ENCODE data around the gene ADAR.

Gene ADAR

DNA sequence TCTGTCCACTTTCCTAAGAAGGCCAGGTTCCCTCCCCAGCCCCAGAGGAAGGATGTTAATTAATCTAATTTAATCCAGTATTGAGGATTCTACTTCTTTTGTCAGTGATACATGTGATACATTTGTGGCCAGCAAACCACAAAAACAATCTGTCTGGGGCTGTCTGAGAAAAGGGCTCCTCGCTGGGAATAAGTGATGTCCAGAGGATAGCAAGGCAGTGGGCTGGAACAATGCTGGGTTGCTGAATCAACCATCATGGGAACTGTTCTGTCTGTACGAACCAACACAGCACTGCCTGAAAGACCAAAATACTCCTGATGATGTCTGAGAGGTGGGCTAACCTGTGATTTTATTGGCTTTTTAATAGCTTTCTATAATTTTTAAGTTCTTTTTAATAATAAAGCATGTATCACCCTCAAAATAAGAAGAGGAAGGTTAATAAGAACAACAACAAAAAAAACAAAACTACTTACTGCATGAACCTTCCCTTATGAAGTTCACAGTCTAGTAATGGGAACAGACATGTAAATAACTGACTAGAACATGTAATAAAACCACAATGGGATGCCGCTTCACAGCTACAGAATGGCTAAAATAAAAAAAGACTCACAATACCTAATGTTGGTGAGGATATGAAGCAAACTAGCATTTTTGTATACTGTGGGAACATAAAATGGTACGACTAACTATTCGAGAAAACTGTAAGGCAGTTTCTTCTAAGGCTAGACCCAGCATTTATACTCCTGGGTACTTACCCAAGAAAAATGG is 11.4 kb upstream of the ADAR start:
- no peak for DNase-seq

GRCh38 chr1:154616659-154617345 is 8.8 kb upstream of the ADAR start:
- DNase-seq, result no peak

- no peak for DNase-seq
Observed at GRCh38 chr1:154615411-154615810, 7.4 kb upstream of the ADAR start.

DNA sequence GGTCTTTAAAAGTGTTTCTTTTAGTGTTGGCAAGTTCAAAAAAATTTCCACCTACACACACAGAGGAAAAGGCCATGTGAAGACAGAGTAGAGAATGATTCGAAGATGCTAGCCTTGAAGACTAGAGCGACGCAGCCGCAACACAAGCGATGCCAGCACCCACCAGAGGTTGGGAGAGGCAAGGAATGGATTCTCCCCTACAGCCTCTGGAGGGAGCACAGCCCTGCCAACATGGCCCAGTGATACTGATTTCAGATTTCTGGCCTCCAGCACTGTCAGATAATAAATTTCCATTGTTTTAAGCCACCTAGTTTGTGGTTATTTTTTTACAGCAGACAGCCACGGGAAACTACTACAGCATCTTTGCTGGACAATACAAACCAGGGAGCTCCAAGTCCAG is 6.9 kb upstream of the ADAR start:
- peak in 1 of 56 donors; percentile 13 for DNase-seq

DNA sequence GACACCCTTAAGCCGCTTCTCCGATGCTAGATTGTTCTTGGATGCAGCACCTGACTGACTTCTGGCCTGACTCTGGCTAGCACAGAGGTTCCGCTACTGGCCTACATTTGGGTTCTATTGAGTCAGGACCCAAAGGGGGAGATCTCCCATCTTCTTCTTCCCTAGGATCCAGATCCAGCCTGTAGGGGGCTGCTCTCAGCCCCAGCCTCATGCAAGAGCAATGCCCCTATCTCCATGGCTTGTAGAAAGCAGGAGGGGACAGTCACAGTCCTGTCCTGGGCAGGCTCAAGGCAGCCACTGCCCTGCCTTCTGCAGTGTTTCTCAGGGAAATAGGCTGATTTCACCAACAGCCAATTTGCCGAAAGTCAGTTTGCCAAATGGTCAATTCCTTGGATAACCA is 6.3 kb upstream of the ADAR start:
- no peak for DNase-seq

DNA sequence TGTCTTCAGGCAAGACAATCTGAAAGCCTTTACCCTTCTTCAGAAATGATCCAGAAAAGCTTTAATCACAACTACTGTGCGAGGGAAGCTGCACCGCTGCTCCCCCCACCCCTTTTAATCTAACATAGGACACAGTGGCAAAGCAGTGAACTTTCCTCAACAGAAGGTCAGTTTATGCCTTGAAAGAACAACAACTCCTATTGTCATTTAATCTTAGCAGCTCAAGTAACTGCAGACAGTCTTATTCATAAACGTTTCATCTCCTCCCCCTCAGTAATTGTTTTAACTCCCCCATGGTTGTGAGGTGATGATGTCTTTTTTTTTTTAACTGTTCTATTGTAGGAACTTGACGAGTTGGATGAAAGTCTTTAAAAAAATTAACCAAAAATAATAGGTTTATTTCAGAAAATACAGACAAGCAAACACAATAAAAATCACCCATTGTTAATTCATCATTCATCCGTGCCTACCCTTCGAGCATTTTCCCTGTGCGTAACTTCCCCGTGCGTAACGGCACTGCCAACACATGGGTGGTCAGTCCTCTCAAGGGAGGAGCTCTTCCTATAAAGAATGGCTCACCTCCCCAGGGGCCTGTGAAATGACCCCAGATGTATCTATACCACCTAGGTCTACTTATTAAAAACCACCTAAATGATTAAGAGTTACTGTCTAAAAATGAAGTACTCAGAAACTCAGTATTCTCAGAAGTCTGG is 3.3 kb upstream of the ADAR start:
- DNase-seq, result peak in 12 of 56 donors; percentile 2 to 50 (median 13)

DNA sequence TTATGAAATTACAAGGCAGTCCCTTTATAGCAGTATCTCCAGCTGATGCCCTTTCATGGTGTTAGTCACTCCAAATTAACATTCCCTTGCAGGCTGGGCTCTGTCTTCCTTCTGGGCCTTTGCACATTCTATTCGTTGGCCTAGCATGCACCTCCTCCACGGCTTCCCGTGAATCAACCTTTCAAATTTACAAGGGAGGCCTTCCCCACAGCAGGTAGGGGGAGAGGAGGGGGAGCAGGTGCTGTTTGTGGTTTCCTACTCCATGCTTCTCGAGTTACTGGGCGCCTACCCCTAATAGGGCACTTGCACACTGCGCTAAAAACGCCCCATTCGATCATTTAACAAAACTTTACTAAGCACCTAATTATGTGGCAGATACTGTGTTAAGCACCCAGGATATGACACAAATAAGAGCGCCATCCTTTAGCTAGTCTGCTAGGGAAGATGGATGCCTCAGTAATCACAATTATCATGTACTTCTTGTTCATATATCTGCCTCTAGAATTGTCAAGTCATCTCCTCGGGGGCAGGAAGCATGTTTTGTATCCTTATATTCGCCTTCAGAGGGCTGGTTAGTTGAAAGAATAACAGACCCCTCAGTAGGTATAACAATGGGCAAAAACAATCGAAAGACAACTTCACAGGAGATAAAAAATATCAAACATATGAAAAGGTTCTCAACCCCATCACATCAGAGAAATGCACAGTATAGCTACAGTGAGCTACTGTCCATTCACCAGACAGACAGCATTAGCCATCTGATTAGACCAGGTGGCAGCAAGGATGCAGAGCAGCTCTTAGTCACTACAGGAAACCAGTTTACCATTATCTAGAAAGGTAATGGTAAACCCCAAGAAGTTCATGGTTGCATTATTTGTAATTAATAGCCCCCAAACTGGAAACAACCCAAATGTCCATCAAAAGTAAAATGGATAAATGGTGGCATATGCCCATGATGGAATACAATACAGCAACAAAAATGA is 1.7 kb upstream of the ADAR start:
- DNase-seq, result no peak

DNA sequence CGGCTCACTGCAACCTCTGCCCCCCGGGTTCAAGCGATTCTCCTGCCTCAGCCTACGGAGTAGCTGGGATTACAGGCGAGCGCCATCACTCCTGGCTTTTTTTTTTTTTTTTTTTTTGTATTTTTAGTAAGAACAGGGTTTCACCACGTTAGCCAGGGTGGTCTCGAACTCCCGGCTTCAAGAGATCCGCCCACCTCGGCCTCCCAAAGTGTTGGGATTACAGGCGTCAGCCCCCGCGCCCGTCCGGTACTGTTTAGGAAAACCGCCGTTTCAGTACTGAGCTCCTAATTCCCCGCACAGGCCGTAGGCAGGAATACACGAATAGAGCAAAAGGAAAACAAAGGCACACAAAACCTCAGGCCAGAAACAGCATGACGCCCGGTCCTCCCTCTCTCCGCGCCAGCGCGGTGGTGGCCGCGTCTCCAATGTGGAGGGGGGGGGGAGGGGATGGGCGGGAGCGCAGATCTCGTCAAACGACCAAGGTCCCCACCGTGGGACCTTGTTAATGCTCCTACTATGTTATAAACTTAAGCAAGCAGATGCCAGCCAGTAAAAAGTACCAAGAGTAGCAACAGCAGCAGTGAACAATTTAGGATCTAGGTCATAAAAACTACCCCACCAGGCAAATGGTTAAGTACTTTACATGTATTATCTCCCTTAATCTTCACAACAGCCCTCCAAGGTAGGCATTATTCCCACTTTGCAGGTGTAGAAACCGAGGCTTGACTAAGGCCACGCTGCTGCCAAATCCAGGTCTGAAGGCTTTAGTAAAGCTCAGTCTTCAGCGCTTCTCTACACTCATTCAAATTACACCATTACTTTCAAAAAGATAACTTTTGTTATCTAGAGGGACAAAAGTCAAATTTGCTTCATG is 648 bp upstream of the ADAR start:
- DNase-seq, result peak in 39 of 56 donors; percentile 19 to 62 (median 32)

- peak in 1 of 56 donors; percentile 8 for DNase-seq
Observed at GRCh38 chr1:154607106-154607608, 829 bp downstream of the ADAR start.

GRCh38 chr1:154605534-154605933 is 2.5 kb downstream of the ADAR start:
- DNase-seq, result no peak

- no peak for DNase-seq
Observed at GRCh38 chr1:154603317-154603716, 4.7 kb downstream of the ADAR start.

DNA sequence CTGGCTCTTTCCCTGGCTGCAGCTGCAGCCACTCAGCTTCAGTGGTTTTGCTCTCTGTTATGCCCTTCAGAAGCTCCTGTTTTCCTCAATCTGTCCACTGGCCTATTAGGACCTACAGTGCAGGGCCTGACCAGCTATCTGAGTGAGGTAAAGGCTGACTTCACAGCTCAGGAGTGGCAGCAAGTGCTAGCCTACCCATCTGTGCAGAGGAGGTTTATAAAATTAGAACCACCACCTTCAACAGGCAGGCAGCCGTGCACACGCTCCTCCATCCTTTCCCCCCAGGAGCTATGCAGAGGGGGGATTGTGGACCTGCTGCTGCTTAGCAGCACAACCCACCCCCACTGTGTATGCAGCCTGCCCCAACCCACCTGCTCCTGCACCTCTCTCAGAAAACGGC is 8.3 kb downstream of the ADAR start:
- DNase-seq, result peak in 18 of 56 donors; percentile 9 to 70 (median 32)

- peak in 4 of 56 donors; percentile 16 to 31 (median 22) for DNase-seq
Observed at GRCh38 chr1:154598871-154599635, 8.9 kb downstream of the ADAR start.

DNA sequence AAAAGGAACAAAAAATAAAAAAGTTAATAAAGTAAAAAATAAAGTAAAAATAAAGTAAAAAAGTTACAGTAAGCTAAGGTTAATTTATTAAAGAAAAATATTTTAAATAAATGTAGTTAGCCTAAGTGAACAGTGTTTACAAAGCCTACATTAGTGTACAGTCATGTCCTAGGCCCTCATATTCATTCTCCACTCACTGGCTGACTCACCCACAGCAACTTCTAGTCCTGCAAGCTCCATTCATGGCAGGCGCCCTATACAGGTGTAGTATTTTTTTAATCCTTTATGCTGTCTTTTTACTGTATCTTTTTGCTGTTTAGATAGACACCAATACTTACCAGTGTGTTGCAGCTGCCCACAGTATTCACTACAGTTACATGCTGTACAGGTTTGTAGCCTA is 12.4 kb downstream of the ADAR start:
- DNase-seq, result no peak

DNA sequence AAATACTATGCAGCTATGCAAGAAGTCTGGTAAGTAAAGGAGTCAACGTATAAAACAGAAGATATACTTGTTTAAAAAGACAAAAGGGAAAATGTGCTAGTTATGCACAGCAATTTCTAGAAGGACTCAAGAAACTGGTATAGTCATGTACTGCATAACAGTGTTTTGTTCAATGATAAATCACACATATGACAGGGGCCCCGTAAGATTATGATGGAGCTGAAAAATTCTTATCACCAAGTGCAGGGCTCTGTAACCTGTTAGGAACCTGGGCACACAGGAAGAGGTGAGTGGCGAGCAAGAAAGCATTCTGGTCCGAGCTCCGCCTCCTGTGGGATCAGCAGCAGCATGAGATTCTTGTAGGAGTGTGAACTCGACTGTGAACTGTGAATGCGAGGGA is 13.2 kb downstream of the ADAR start:
- no peak for DNase-seq

GRCh38 chr1:154593390-154593789 is 14.6 kb downstream of the ADAR start:
- DNase-seq, result no peak

DNA sequence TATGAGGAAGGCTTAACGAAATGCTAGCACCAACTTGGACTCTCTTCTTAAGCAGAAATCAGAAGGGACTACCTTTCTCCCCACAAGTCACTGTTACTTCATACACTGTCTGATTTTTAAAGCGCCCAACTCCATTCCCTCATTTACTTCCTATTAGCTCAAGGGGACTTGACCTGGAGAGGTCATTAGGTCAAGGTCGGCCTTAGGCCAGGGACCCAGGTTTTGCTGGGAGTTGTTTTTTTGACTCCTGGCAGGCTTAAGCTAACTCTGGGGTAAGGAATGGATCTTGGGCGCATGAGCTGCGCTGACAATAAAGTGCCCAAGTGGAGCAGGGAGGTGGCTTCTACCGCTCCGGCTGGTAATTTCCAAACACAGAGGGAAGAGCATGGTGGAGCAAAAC is 16.8 kb downstream of the ADAR start:
- DNase-seq, result no peak

- DNase-seq, result no peak
Observed at GRCh38 chr1:154590756-154591155, 17.2 kb downstream of the ADAR start.

- no peak for DNase-seq
Observed at GRCh38 chr1:154589780-154590179, 18.2 kb downstream of the ADAR start.

Data from nucleus accumbens (tissue), 56 donors.